Peyer's patch (tissue), 4 donors: ENCODE results near the gene USP37.

Experiments used
- CTCF ChIP-seq, 6 experiments: fragments of 450-650 bp in 4 of 6; fragments of 200-600 bp in 2 of 6; sonication (generic) in 1 of 6; IDR thresholded peaks; one replicate each; pipeline ENCODE4 v1.5.1; 2017 to 2019; ENCODE audit warnings: antibody characterized with exemption in 6 of 6, mild to moderate bottlenecking in 3 of 6, moderate library complexity in 1 of 6
- POLR2A ChIP-seq, 2 donors: fragments of 450-650 bp; IDR thresholded peaks; one replicate each; pipeline ENCODE4 v1.5.1; 2017; ENCODE audit warnings: antibody characterized with exemption in 2 of 2, mild to moderate bottlenecking in 2 of 2, moderate library complexity in 2 of 2

- TF ChIP-seq CTCF (IDR thresholded peaks at IDR 0.05) = no peak
- no peak for TF ChIP-seq POLR2A (IDR thresholded peaks at IDR 0.05)
These were observed 16.1 kb upstream of the USP37 start for GRCh38 chr2:218583983-218584850.
